ENCODE results near the gene CUTC. TPM values are rescaled to one million over a fixed set of nuclear protein-coding genes. Genes with fewer than 3 reads are reported as not detected.

Gene CUTC
- total and polyA plus RNA-seq, 4 donors = 16.3 to 23.9 (median 19.2) TPM

Other genes starting within 250 kb of the CUTC start
- not detected for gene NKX2-3, start 199.3 kb upstream of the CUTC start, total RNA-seq
- not detected for gene NKX2-3, start 199.3 kb upstream of the CUTC start, polyA plus RNA-seq (ENCODE audit: insufficient read length in 2 of 2)
- gene SLC25A28, start 111.8 kb upstream of the CUTC start, total RNA-seq = 10 to 100 TPM; 22.9 to 36.5 TPM
- 10 to 100 TPM; 56.0 to 65.2 TPM for gene SLC25A28, start 111.8 kb upstream of the CUTC start, polyA plus RNA-seq (ENCODE audit: insufficient read length in 2 of 2)
- 10 to 100 TPM; 18.0 to 19.0 TPM for gene ENTPD7, start 72.7 kb upstream of the CUTC start, total RNA-seq
- 1 to 10 TPM; 7.2 TPM for gene ENTPD7, start 72.7 kb upstream of the CUTC start, polyA plus RNA-seq (ENCODE audit: insufficient read length in 2 of 2)
- 10 to 100 TPM; 37.8 to 42.0 TPM for gene COX15, start 107 bp upstream of the CUTC start, total RNA-seq
- gene COX15, start 107 bp upstream of the CUTC start, polyA plus RNA-seq (ENCODE audit: insufficient read length in 2 of 2) = 10 to 100 TPM; 41.2 to 44.1 TPM
- under 1 TPM; 0.50 to 0.66 TPM for gene ABCC2, start 50.4 kb downstream of the CUTC start, total RNA-seq
- gene ABCC2, start 50.4 kb downstream of the CUTC start, polyA plus RNA-seq (ENCODE audit: insufficient read length in 2 of 2) = under 1 TPM; 0.44 to 0.68 TPM

Measured in spinal cord (tissue), 4 donors.